HepG2 (cell line): ENCODE data around the gene PSMA7. TPM values are rescaled to one million over a fixed set of nuclear protein-coding genes. Genes with fewer than 3 reads are reported as not detected.

Experiments
- AKAP8 ChIP-seq: sonication (generic); formaldehyde crosslinking; IDR thresholded peaks from 2 replicates; pipeline ENCODE4 v1.5.1; 2020; ENCODE audit warnings: mild to moderate bottlenecking, missing genetic modification reagents
- ARID2 ChIP-seq: sonication (generic); formaldehyde crosslinking; IDR thresholded peaks from 2 replicates; pipeline ENCODE4 v1.8.1; 2022; ENCODE audit warnings: mild to moderate bottlenecking, missing genetic modification reagents, borderline replicate concordance
- CAMTA2 ChIP-seq: sonication (generic); formaldehyde crosslinking; IDR thresholded peaks from 2 replicates; pipeline ENCODE4 v1.4.0; 2020; ENCODE audit warnings: mild to moderate bottlenecking, missing genetic modification reagents, borderline replicate concordance
- FIP1L1 ChIP-seq: fragments of 200-400 bp; formaldehyde crosslinking; IDR thresholded peaks from 2 replicates; pipeline ENCODE4 v1.6.1; 2018; ENCODE audit warnings: low read depth, mild to moderate bottlenecking, low read length, moderate library complexity, borderline replicate concordance; ENCODE audit not compliant: insufficient read depth
- FOXM1 ChIP-seq: sonication (generic); formaldehyde crosslinking; IDR thresholded peaks from 2 replicates; pipeline ENCODE4 v1.5.0; 2020; ENCODE audit warnings: missing genetic modification reagents
- JUN ChIP-seq: sonication (generic); formaldehyde crosslinking; IDR thresholded peaks from 2 replicates; pipeline ENCODE4 v1.4.0; 2020; ENCODE audit warnings: mild to moderate bottlenecking, missing genetic modification reagents
- KLF9 ChIP-seq: IDR thresholded peaks from 2 replicates; pipeline ENCODE4 v1.6.1; 2016; ENCODE audit warnings: low read depth
- MBD4 ChIP-seq: IDR thresholded peaks from 2 replicates; pipeline ENCODE4 v1.6.1; 2012; ENCODE audit warnings: low read length, inconsistent platforms, borderline replicate concordance
- MED8 ChIP-seq: sonication (generic); formaldehyde crosslinking; IDR thresholded peaks from 2 replicates; pipeline ENCODE4 v1.8.1; 2023; ENCODE audit warnings: mild to moderate bottlenecking, missing genetic modification reagents; ENCODE audit not compliant: insufficient replicate concordance
- PHB2 ChIP-seq: fragments of 450-650 bp; IDR thresholded peaks from 2 replicates; pipeline ENCODE4 v1.6.1; 2018; ENCODE audit not compliant: partially characterized antibody
- PTBP1 ChIP-seq: fragments of 200-400 bp; formaldehyde crosslinking; IDR thresholded peaks from 2 replicates; pipeline ENCODE4 v1.6.1; 2018; ENCODE audit warnings: low read length, low read depth; ENCODE audit not compliant: poor library complexity, severe bottlenecking
- RBM39 ChIP-seq: fragments of 200-400 bp; formaldehyde crosslinking; IDR thresholded peaks from one replicate; pipeline ENCODE4 v1.6.1; 2018; ENCODE audit warnings: antibody characterized with exemption, mild to moderate bottlenecking, low read depth, low read length; ENCODE audit not compliant: poor library complexity, severe bottlenecking
- RFXAP ChIP-seq: sonication (generic); formaldehyde crosslinking; IDR thresholded peaks from 2 replicates; pipeline ENCODE4 v1.4.0; 2020; ENCODE audit warnings: missing genetic modification reagents, borderline replicate concordance
- TBP ChIP-seq: sonication (generic); formaldehyde crosslinking; IDR thresholded peaks from 2 replicates; pipeline ENCODE4 v1.5.0; 2020; ENCODE audit warnings: missing genetic modification reagents
- ZC3H13 ChIP-seq: sonication (generic); formaldehyde crosslinking; IDR thresholded peaks from 2 replicates; pipeline ENCODE4 v1.8.1; 2023; ENCODE audit warnings: mild to moderate bottlenecking, missing genetic modification reagents, moderate library complexity
- ZNF20 ChIP-seq: sonication (generic); formaldehyde crosslinking; IDR thresholded peaks from 2 replicates; pipeline ENCODE4 v1.4.0; 2020; ENCODE audit warnings: mild to moderate bottlenecking, moderate library complexity, missing genetic modification reagents
- ZNF207 ChIP-seq: fragments of 450-650 bp; IDR thresholded peaks from 2 replicates; pipeline ENCODE4 v1.6.1; 2016; ENCODE audit warnings: antibody characterized with exemption, borderline replicate concordance
- ZNF33B ChIP-seq: sonication (generic); formaldehyde crosslinking; IDR thresholded peaks from 2 replicates; pipeline ENCODE4 v1.5.1; 2020; ENCODE audit warnings: mild to moderate bottlenecking, missing genetic modification reagents
- ZNF761 ChIP-seq: sonication (generic); formaldehyde crosslinking; conservative IDR thresholded peaks from 2 replicates; pipeline ENCODE4 v1.4.0; 2020; ENCODE audit warnings: mild to moderate bottlenecking, missing genetic modification reagents
- polyA plus RNA-seq, 8 experiments: library from polyadenylated mRNA; depleted of rRNA in 3 of 8; stranded (reverse) in 7 of 8; unstranded in 1 of 8; fragments of >200 nt; fragmentation: Illumina TruSeq in 4 of 8; extraction: Trizol in 4 of 8; gene quantifications; 2 replicates each; pipeline versions ENCODE4 v1.2.1 to v1.2.3, GENCODE V29; 2011 to 2016; ENCODE audit warnings: low read depth in 4 of 8, missing spikeins in 1 of 8, mixed read lengths in 1 of 8; ENCODE audit not compliant: insufficient read depth in 1 of 8
- total RNA-seq, 5 experiments: library from RNA; depleted of rRNA; stranded (reverse); fragments of >200 nt; fragmentation: Illumina TruSeq; extraction: Trizol; gene quantifications; 2 replicates each; pipeline ENCODE4 v1.2.3, GENCODE V29; 2016; ENCODE audit warnings: low read depth in 1 of 5
- TF ChIP-seq, protein P1 (sequence below): sonication (generic); formaldehyde crosslinking; IDR thresholded peaks from 2 replicates; pipeline ENCODE4 v1.4.0; 2020; ENCODE audit warnings: mild to moderate bottlenecking, low read depth, missing genetic modification reagents
- TF ChIP-seq, protein P2 (sequence below): sonication (generic); formaldehyde crosslinking; IDR thresholded peaks from 2 replicates; pipeline ENCODE4 v1.4.0; 2020; ENCODE audit warnings: missing genetic modification reagents
- TF ChIP-seq, protein P3 (sequence below): sonication (generic); formaldehyde crosslinking; conservative IDR thresholded peaks from 2 replicates; pipeline ENCODE4 v1.4.0; 2020; ENCODE audit warnings: missing genetic modification reagents

The PSMA7 gene
- total and polyA plus RNA-seq, 2 of the 13 experiments (the other 11 are each of a cell fraction or from before 2014, with no cell fraction given): 531 to 631 TPM

DNA sequence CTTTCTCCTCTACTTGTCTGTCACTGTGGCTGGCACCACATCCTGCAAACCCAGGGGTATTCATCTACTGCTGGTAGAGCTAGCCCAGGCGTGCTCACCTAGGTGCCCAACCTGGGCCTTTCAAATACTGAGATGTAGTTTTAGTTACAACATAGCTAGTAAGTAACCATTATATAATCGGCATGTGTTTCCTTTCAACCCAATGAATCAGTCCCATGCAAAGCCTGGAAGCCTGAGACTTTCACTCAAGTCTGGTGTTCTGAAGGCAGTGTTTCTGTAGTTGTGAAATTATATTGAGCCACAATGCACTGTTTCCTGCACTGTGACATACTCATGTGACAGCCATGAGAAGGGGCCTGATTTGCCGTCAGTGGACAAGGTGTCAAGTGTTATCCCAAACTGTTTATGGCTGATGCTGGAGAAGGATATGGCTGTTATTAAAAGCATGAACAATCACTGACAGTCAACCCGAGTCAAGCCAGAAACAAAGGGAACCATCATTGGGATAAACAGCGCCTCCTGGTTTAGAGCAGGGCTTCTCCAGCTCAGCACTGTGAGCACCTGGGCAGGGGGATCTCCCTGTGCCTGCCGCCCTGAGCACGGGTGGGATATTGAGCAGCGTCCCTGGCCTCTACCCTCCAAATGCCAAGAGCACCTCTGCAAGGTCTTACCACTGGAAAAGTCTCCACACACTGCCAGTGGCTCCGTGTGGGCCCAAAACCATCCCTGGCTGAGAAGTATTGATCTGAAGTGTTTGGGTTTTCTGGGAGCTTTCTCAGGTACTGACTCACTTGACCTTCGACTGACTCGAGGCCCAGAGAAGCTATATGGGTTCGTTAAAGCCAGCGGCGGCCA, 1.6 kb downstream of the PSMA7 start (continued):
- TF ChIP-seq ZNF207 (no peak), ZNF761 (CRISPR knock-in tag) (no peak), KLF9 (CRISPR knock-in tag) (no peak), FIP1L1 (no peak), ARID2 (CRISPR knock-in tag) (0 out of 2 replicates have a peak, but pooled peaks have one; percentile 6), RBM39 (no peak), TBP (no peak), ZNF20 (CRISPR knock-in tag) (no peak), PTBP1 (no peak), FOXM1 (CRISPR knock-in tag) (no peak), AKAP8 (peak; percentile 62), ZNF33B (CRISPR knock-in tag) (no peak; the same call in 1 of the 2 replicates), ZC3H13 (CRISPR knock-in tag) (no peak; the same call in none of the 2 replicates), MBD4 (no peak), RFXAP (CRISPR knock-in tag) (no peak; the same call in 1 of the 2 replicates), CAMTA2 (CRISPR knock-in tag) (no peak), MED8 (no peak), PHB2 (no peak), JUN (CRISPR knock-in tag) (no peak)
- TF ChIP-seq, protein P1, sequence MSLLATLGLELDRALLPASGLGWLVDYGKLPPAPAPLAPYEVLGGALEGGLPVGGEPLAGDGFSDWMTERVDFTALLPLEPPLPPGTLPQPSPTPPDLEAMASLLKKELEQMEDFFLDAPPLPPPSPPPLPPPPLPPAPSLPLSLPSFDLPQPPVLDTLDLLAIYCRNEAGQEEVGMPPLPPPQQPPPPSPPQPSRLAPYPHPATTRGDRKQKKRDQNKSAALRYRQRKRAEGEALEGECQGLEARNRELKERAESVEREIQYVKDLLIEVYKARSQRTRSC (CRISPR knock-in tag): no peak
- TF ChIP-seq, protein P2, sequence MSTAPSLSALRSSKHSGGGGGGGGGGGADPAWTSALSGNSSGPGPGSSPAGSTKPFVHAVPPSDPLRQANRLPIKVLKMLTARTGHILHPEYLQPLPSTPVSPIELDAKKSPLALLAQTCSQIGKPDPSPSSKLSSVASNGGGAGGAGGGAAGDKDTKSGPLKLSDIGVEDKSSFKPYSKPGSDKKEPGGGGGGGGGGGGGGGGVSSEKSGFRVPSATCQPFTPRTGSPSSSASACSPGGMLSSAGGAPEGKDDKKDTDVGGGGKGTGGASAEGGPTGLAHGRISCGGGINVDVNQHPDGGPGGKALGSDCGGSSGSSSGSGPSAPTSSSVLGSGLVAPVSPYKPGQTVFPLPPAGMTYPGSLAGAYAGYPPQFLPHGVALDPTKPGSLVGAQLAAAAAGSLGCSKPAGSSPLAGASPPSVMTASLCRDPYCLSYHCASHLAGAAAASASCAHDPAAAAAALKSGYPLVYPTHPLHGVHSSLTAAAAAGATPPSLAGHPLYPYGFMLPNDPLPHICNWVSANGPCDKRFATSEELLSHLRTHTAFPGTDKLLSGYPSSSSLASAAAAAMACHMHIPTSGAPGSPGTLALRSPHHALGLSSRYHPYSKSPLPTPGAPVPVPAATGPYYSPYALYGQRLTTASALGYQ: no peak
- TF ChIP-seq, protein P3, sequence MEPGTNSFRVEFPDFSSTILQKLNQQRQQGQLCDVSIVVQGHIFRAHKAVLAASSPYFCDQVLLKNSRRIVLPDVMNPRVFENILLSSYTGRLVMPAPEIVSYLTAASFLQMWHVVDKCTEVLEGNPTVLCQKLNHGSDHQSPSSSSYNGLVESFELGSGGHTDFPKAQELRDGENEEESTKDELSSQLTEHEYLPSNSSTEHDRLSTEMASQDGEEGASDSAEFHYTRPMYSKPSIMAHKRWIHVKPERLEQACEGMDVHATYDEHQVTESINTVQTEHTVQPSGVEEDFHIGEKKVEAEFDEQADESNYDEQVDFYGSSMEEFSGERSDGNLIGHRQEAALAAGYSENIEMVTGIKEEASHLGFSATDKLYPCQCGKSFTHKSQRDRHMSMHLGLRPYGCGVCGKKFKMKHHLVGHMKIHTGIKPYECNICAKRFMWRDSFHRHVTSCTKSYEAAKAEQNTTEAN (CRISPR knock-in tag): no peak
